Measurements from ENCODE around the gene ZMIZ2.

Gene ZMIZ2

DNA sequence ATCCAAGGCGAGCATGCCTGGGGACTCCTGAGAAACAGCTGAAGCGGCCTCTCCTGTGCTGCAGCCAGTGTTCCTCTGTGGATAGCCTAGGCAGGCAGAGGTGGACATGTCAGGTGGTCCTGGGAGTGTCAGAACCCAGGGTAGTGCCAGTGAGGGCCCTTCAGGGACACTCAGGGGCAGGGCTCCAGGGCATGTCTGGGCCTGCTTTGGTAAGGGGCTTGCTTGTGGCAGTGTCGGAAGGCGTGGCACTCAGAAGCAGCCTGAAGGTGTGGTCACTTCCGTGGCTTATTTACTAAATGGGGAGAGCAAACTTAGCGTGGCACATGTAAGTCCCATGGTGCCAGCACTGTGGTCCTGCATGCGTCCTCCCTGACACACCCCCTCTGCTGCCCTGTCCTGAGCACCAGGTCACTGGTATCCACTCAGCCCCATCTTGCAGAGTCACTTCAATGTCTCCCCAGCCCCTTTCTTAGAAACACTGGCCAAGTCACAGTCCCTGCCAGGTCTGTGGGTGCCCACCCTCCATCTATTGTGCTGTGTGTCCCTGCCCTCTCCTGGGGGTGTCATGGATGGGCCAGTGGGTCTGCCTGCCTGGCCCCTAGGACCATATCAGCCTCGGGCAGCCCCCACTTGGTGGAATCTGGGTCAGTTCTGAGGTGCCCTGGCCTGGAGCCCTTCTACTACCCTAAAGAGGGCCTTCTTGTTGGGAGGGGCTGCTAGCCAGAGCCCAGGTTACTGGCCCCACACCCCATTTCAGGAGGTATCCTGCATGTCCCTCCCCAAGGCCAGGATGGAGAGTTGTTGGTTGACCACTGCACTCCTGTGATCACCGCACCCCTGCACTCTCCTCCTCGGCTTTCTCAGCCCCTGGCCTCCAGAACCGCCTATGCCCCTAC is 6.4 kb downstream of the ZMIZ2 start:
- TF ChIP-seq, protein P1, sequence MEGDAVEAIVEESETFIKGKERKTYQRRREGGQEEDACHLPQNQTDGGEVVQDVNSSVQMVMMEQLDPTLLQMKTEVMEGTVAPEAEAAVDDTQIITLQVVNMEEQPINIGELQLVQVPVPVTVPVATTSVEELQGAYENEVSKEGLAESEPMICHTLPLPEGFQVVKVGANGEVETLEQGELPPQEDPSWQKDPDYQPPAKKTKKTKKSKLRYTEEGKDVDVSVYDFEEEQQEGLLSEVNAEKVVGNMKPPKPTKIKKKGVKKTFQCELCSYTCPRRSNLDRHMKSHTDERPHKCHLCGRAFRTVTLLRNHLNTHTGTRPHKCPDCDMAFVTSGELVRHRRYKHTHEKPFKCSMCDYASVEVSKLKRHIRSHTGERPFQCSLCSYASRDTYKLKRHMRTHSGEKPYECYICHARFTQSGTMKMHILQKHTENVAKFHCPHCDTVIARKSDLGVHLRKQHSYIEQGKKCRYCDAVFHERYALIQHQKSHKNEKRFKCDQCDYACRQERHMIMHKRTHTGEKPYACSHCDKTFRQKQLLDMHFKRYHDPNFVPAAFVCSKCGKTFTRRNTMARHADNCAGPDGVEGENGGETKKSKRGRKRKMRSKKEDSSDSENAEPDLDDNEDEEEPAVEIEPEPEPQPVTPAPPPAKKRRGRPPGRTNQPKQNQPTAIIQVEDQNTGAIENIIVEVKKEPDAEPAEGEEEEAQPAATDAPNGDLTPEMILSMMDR (IDR thresholded peaks at IDR 0.05; ENCODE audit: low read depth, low read length): no peak
- H3K4me3 ChIP-seq (ENCODE audit: low read depth, low read length): no peak overlapping the region

GRCh38 chr7:44755698-44756627 is 7.3 kb downstream of the ZMIZ2 start:
- H3K4me3 ChIP-seq (ENCODE audit: low read depth, low read length): no peak overlapping the region
- TF ChIP-seq, protein P1 (IDR thresholded peaks at IDR 0.05; ENCODE audit: low read depth, low read length): no peak

DNA sequence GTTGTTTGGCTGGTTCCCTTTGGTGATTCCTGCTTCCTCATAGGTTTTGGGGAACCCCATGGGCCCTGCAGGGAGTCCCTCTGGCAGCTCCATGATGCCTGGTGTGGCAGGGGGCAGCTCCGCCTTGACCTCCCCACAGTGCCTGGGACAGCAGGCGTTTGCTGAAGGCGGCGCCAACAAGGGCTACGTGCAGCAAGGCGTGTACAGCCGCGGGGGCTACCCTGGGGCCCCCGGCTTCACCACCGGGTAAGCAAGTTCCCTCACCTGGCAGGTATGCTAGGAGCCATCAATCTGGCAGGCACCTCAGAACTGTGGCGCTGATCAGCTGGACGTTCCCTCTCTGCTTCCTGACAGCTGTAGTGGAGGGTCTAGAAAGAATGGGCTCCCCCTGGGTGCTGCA is 8.3 kb downstream of the ZMIZ2 start:
- TF ChIP-seq, protein P1 (IDR thresholded peaks at IDR 0.05; ENCODE audit: low read depth, low read length): no peak
- H3K4me3 ChIP-seq (ENCODE audit: low read depth, low read length): no peak overlapping the region

- TF ChIP-seq, protein P1 (IDR thresholded peaks at IDR 0.05; ENCODE audit: low read depth, low read length): no peak
Measured at GRCh38 chr7:44757311-44757710, 8.7 kb downstream of the ZMIZ2 start.

GRCh38 chr7:44757739-44758138 is 9.1 kb downstream of the ZMIZ2 start:
- no peak overlapping the region for H3K4me3 ChIP-seq (ENCODE audit: low read depth, low read length)
- TF ChIP-seq, protein P1 (IDR thresholded peaks at IDR 0.05; ENCODE audit: low read depth, low read length): no peak

More at GRCh38 chr7:44757311-44757710, 8.7 kb downstream of the ZMIZ2 start:
- H3K4me3 ChIP-seq (ENCODE audit: low read depth, low read length): no peak overlapping the region

DNA sequence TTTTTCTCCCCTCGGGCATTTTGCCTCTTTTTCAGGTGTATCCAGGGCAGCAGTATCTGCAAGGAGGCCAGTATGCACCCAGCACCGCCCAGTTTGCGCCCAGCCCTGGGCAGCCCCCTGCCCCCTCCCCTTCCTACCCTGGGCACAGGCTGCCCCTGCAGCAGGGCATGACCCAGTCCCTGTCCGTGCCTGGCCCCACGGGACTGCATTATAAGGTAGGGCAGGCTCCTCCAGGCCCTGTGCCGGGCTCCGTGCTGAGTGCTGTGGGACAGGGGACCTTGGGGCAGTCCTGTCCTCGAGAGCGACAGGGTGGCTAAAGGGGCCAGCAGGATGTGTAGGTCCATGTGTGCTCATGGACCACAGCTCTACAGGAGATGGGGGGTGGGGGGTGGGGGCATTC is 10.6 kb downstream of the ZMIZ2 start:
- H3K4me3 ChIP-seq (ENCODE audit: low read depth, low read length): no peak overlapping the region
- TF ChIP-seq, protein P1 (IDR thresholded peaks at IDR 0.05; ENCODE audit: low read depth, low read length): no peak
